ENCODE data around the gene KLHL29.

DNA sequence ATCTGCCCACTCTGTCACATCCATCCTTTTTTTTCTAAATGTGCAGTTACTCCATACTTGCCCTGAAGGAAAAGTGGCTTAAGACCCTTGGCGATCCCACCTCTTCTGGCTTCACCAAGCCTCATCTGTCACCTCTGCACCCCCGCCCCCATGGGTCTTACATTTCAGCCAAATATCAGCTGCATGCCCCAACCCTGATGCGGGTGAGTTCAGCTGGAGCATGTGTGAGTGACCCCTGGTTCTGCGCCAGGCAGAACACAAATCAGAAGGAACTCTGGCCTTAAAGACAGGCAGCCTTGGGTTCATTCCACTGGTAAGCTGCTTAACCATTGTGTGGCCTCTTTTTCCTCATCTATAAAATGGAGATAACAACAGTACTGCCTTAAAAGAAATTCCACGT is 194.7 kb downstream of the KLHL29 start:
- no peak for TF ChIP-seq EP300 (IDR thresholded peaks at IDR 0.05)
- no peak for TF ChIP-seq CTCF (IDR thresholded peaks at IDR 0.05)
- TF ChIP-seq POLR2A (IDR thresholded peaks at IDR 0.05), result no peak

All from tibial nerve (tissue), 4 donors.